ENCODE results near the gene ABCD2. TPM values are rescaled to one million over a fixed set of nuclear protein-coding genes. Genes with fewer than 3 reads are reported as not detected.

ABCD2 gene
- total RNA-seq, 1 donor from 2014 or later: 0.34 TPM

DNA sequence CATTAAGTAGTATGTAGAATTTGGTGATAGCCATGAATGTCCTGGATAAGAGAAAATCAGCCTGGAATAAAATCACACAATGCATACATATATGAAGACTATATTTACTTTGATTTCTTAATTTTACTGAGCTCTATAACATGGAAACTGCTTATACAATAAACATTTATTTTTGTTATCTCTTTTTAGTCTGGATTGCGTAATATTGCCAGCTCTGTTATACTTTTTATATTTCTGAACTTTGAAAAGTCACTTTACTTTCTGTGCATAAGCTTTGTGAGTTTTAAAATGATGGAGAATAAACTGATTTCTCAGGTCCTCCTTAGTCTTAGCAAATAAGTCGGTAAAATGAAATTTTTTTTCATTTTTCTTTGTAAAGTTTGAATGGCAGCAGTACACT is 19.2 kb upstream of the ABCD2 start:
- Mint-ChIP-seq H3K4me3 (no peak overlapping the region), H3K9me3 (no peaks in the 10 kb centered on the region), H3K27me3 (ENCODE audit: low read depth) (peaks cover 10% of the 10 kb centered on the region), H3K27ac (no peak overlapping the region), H3K4me1 (no peaks in the 10 kb centered on the region), H3K36me3 (no peaks in the 10 kb centered on the region)
- TF ChIP-seq, protein P1, sequence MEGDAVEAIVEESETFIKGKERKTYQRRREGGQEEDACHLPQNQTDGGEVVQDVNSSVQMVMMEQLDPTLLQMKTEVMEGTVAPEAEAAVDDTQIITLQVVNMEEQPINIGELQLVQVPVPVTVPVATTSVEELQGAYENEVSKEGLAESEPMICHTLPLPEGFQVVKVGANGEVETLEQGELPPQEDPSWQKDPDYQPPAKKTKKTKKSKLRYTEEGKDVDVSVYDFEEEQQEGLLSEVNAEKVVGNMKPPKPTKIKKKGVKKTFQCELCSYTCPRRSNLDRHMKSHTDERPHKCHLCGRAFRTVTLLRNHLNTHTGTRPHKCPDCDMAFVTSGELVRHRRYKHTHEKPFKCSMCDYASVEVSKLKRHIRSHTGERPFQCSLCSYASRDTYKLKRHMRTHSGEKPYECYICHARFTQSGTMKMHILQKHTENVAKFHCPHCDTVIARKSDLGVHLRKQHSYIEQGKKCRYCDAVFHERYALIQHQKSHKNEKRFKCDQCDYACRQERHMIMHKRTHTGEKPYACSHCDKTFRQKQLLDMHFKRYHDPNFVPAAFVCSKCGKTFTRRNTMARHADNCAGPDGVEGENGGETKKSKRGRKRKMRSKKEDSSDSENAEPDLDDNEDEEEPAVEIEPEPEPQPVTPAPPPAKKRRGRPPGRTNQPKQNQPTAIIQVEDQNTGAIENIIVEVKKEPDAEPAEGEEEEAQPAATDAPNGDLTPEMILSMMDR (IDR thresholded peaks at IDR 0.05; ENCODE audit: unreplicated experiment): no peak
- no peak for DNase-seq (ENCODE audit: low spot score in 2 of 2, unreplicated experiment in 2 of 2)

DNA sequence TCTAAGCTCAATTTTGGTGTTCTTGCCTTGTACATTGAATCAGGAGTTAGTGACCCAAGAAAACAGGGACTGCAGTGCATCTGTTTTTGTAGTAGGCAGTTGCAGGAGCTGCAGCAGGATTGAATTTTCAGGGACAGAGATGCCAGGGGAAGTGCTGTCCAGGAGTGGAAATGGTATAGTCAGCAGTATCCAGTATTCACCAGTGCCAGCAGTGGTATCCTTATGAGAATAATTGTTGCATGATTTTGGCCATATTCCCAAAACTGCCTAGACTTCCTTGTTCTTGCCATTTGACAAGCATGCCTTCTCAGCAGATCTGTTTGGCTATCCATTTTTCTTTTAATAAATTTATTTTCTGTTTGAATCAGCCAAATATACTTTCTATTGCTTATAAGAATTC is 18.6 kb upstream of the ABCD2 start:
- Mint-ChIP-seq H3K4me3 (no peak overlapping the region), H3K36me3 (no peaks in the 10 kb centered on the region), H3K27me3 (ENCODE audit: low read depth) (peaks cover 10% of the 10 kb centered on the region), H3K4me1 (no peaks in the 10 kb centered on the region), H3K27ac (no peak overlapping the region), H3K9me3 (no peaks in the 10 kb centered on the region)
- TF ChIP-seq, protein P1 (IDR thresholded peaks at IDR 0.05; ENCODE audit: unreplicated experiment): no peak
- DNase-seq (ENCODE audit: low spot score in 2 of 2, unreplicated experiment in 2 of 2): no peak

DNA sequence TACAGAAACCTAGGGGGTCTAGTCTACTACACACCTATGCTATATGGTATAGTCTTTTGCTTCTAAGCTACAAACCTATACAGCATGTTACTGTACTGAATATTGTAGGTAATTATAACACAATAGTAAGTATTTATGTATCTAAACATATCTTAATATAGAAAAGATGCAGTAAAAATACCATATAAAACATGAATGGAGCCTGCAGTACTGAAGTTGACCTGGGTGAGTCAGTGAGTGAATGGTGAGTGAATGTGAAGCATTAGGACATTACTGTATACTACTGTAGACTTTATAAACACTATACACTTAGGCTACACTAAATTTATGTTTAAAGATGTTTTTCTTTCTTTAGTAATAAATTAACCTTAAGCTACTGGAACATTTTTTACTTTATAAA is 13.1 kb upstream of the ABCD2 start:
- no peak overlapping the region for H3K4me3 Mint-ChIP-seq
- H3K27me3 Mint-ChIP-seq (ENCODE audit: low read depth): peaks cover 2% of the 10 kb centered on the region
- TF ChIP-seq, protein P1 (IDR thresholded peaks at IDR 0.05; ENCODE audit: unreplicated experiment): no peak
- no peak for DNase-seq (ENCODE audit: low spot score in 2 of 2, unreplicated experiment in 2 of 2)
- no peaks in the 10 kb centered on the region for H3K4me1 Mint-ChIP-seq
- H3K9me3 Mint-ChIP-seq: no peaks in the 10 kb centered on the region
- no peak overlapping the region for H3K27ac Mint-ChIP-seq
- H3K36me3 Mint-ChIP-seq: no peaks in the 10 kb centered on the region

DNA sequence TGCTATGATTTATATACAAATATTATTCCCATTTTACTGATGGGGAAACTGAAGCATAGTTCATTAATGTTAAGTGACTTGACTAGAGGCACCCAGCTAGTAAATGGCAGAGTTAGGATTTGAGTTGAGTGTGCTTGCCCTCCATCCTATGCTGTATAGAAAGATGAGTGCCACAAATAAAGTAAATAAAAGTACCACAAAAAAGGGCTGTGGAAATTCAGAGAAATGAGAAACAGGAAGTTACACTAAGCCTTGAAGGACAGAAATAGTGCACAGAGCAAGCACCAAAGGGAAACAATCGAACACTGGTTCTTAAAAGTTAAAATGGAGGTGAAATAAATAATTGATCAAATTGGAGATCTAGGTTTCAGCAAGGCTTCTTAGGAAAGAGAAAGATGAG is 9.2 kb upstream of the ABCD2 start:
- no peak overlapping the region for H3K4me3 Mint-ChIP-seq
- TF ChIP-seq, protein P1 (IDR thresholded peaks at IDR 0.05; ENCODE audit: unreplicated experiment): no peak
- no peaks in the 10 kb centered on the region for H3K4me1 Mint-ChIP-seq
- H3K27me3 Mint-ChIP-seq (ENCODE audit: low read depth): no peaks in the 10 kb centered on the region
- H3K9me3 Mint-ChIP-seq: no peaks in the 10 kb centered on the region
- DNase-seq (ENCODE audit: low spot score in 2 of 2, unreplicated experiment in 2 of 2): no peak
- H3K27ac Mint-ChIP-seq: no peak overlapping the region
- no peaks in the 10 kb centered on the region for H3K36me3 Mint-ChIP-seq

DNA sequence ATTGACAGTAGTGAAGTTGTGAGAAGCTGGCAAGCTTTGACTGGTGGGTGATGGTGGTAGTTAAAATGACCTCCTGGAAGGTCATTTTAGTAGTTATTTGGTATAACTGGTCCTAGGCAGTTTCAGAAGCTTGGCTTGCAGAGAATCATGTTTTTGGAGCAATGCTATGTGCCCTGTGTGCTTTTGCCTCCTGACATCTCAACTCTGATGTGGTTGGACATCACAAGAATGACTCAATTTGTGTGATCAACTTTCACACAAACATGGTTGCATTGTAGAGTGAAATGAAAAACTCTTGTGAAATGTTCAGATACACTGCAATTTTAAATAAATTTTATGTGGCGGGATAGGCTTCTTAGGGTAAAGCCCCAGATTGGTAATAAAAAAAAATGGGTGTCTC is 8.3 kb upstream of the ABCD2 start:
- no peaks in the 10 kb centered on the region for H3K4me1 Mint-ChIP-seq
- H3K36me3 Mint-ChIP-seq: no peaks in the 10 kb centered on the region
- no peak for DNase-seq (ENCODE audit: low spot score in 2 of 2, unreplicated experiment in 2 of 2)
- H3K4me3 Mint-ChIP-seq: no peak overlapping the region
- no peaks in the 10 kb centered on the region for H3K27me3 Mint-ChIP-seq (ENCODE audit: low read depth)
- no peak overlapping the region for H3K27ac Mint-ChIP-seq
- H3K9me3 Mint-ChIP-seq: no peaks in the 10 kb centered on the region
- TF ChIP-seq, protein P1 (IDR thresholded peaks at IDR 0.05; ENCODE audit: unreplicated experiment): no peak
